Measurements from ENCODE around the gene TGFB2.

TGFB2 gene

DNA sequence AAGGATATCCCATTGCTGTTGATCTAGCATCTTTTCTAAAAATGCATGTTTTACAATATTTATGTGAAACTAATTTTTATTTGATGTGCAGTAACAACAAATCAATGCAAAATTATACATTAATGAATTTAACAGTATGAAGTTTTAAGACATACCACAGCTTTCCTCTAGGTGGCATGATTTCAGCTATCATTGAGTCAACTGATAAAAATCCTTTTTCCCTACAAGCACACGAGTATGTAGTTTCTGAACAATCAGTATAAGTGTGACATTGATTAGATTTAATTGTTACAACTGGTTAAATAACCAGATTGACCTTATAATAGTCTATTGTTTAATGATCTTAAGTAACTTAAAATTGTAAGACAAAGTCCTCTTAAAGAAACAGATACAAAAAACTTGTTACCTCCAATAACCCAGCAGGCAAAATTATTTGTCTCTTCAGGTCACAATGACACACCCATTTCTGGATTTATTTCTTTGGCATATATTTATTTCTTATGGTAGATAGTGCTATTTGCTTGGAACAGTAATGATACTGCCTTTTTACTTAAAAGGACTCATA is 5.8 kb upstream of the TGFB2 start:
- DNase-seq, result no peak

DNA sequence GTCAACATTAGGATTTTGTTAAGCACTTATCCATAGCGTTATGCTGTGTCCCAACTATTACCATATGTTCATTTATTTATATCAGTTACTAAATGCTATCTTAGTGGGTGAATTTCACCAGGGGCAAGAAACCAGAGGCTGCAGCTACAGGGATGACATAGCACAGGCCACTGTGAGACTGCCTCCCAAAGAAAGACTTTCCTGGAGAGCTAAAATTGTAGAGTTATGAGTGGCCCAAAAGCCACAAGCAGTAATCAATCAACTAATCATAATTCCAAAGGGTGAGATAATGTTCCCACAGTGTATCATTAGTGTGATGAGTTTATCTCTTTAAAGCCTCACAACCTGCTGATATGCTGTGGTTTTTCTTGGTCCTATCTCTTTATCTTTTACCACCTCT is 3.8 kb upstream of the TGFB2 start:
- DNase-seq, result no peak

- no peak for DNase-seq
Measured at GRCh38 chr1:218342091-218342490, 3.0 kb upstream of the TGFB2 start.

DNA sequence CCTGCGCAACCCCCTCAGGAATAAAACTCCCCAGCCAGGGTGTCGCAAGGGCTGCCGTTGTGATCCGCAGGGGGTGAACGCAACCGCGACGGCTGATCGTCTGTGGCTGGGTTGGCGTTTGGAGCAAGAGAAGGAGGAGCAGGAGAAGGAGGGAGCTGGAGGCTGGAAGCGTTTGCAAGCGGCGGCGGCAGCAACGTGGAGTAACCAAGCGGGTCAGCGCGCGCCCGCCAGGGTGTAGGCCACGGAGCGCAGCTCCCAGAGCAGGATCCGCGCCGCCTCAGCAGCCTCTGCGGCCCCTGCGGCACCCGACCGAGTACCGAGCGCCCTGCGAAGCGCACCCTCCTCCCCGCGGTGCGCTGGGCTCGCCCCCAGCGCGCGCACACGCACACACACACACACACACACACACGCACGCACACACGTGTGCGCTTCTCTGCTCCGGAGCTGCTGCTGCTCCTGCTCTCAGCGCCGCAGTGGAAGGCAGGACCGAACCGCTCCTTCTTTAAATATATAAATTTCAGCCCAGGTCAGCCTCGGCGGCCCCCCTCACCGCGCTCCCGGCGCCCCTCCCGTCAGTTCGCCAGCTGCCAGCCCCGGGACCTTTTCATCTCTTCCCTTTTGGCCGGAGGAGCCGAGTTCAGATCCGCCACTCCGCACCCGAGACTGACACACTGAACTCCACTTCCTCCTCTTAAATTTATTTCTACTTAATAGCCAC is 696 bp downstream of the TGFB2 start:
- no peak for DNase-seq

DNA sequence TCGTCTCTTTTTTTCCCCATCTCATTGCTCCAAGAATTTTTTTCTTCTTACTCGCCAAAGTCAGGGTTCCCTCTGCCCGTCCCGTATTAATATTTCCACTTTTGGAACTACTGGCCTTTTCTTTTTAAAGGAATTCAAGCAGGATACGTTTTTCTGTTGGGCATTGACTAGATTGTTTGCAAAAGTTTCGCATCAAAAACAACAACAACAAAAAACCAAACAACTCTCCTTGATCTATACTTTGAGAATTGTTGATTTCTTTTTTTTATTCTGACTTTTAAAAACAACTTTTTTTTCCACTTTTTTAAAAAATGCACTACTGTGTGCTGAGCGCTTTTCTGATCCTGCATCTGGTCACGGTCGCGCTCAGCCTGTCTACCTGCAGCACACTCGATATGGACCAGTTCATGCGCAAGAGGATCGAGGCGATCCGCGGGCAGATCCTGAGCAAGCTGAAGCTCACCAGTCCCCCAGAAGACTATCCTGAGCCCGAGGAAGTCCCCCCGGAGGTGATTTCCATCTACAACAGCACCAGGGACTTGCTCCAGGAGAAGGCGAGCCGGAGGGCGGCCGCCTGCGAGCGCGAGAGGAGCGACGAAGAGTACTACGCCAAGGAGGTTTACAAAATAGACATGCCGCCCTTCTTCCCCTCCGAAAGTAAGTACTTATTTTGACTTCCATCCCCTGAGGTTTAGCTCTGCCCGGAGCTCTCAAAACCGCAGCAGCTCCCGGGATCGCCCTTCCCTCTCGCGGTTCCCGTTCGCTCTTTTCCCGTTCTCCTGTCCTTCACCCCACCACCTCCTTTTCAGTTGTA is 1.5 kb downstream of the TGFB2 start:
- DNase-seq, result no peak

DNA sequence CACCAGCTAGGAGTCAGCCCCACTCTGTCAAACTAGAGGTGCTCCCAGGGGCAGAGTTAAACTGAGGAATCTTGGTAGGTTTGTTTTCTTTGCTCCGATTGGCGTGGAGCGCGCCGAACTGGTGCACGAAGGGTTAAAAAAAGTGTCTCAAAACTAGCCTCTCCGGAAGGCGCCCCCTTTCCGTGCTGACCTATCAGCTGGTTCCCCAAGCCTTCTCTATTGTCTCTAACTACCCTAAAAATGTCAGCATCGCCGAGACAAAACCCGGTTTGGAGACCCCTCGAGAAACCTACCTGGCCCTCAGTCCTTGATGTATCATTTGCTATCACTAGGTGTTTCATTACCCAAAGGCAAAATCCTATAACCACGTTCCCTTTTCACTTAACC is 2.2 kb downstream of the TGFB2 start:
- DNase-seq, result no peak

DNA sequence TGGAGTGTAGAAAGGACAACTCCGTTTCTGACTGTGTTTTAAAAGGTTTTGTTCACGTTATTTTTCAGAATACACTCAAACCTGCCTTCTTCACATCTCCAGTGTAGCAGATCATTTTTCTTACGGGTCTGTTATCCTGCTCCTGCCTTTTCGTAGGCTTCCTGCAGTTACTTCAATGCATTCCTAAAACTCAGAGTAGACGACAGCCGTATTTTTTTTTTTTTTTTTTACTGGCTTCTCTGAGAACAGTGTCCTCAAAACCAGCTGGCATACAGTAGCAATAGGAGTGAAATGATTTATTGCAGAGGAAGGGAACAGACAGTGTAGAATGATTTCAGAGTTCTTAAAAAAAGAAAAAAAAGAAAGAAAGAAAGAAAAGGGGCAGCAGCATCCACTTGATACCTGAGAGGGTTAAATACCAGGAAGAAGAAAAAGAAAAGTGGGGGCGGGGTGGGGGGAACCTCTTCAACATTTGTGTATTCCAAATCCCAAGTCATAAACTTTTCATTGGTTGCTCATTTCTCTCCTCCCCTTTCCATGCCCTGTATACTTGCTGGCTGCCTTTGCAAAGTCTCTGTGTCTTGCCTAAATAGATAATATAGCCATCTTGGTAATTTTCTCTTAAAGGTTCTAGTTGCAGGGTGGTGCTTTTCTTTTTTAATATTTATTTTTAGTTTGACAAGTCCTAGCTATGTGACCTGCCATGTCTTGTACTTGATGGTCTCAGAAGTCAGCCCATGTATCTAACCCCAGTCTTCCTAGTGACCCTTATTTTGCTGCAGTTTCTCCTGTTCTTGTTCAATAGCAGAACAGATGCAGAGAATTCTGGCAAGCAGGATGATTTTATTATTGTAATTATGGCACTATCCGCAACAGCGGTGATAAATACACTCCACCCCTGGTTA is 2.8 kb downstream of the TGFB2 start:
- DNase-seq, result no peak

- no peak for DNase-seq
Measured at GRCh38 chr1:218348628-218349071, 3.5 kb downstream of the TGFB2 start.

DNA sequence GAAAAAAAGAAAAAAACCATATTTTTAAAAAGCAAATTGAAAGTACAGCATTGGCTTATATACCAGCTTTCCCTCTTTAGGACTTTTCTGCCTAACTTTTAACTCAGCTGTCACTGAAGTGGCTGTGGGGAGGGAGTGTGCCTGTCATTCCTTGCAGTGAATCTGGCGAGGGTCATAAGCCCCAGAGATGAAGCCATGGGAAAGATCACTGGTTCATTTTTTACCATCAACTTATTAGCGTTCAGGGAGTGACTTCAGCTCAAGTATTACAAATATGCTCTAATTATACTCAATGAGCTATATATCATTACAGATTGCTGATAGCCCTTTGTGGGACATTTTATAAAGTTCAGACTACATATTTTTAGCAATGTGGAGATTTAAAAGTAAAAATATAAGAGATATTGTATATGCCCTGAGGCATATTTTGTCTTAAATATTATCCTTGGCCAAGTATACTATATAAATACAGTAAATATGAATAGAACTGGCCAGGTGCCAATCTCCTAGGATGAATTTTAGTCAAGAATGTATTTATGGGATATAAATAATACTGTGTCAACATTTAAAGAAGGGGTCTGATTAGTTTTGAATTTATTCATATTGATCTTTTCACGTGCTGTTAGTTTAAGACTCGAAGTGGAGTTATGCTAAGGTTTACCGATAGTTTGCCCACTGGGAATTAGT is 4.4 kb downstream of the TGFB2 start:
- no peak for DNase-seq

DNA sequence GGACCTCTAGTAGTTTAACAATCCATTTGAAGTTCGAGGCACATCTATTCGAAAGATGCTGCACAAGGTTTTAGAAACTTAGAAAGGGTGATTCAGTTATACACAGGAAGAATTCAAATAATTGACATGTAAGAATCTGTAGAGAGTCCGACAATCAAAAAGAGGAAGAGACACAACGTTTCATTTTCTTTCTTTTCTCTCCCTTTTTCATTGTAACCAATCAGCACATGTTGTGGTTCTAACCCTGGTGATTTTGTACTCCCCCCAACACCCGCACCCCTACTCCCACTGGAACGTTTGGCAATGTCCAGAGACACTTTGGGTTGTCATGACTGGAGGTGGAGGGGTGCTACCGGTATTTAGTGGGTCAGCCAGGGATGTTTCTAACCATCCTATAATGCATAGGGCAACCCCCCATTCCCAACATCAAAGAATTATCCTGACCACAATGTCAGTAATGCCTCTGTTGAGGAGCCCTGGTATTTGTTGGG is 4.9 kb downstream of the TGFB2 start:
- no peak for DNase-seq

GRCh38 chr1:218350801-218351266 is 5.7 kb downstream of the TGFB2 start:
- DNase-seq, result no peak

DNA sequence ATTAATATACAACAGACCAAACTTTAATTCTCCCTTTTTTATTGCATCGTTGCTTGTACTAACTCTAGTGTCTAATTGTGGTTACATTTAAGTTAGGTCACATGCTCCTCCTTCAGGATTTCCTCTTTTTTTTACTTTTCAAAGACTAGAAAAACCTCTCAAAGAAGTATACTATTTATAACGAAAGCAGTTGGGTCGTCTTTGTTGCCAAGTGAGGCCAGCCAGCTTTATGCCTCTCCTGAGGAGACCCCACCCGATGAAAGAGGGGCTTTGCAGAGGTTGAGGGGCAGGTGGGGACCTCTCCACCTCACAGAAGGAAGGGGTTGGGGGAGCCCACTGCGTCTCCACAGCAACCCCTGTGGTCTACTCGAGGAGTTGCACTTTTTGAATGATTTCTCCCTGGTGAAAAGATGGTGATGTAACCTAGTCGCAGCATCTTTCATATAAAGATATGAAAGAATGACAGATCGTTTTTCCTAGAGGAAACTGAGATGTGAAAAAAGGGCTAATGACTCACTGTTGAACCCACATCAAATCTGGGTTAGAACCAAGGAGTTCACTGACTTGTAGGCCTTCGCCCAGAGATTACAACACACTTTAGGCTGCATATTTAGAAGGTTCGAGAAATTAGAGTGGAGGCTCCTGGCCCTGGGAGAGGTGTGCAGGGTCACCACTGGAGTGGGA is 6.4 kb downstream of the TGFB2 start:
- DNase-seq, result no peak

DNA sequence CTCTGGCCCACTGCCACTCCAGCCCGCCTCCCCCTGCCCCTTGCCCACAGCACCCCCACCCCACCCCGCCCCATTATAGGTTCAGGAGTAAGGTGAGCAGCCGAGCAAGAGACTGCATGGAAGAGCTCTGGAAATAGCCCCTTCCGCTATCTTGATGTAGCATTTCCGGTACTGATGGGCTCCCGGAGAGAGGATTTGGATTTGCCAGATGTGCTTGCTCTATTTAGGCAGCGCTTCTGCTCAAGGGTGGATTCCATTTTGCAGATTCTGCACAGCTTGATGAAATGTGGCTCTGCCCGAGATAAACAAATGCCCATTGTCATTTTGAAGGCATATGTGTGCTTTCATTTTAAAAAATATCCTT is 6.9 kb downstream of the TGFB2 start:
- DNase-seq, result no peak

GRCh38 chr1:218353656-218354055 is 8.5 kb downstream of the TGFB2 start:
- DNase-seq, result no peak

- DNase-seq, result no peak
Measured at GRCh38 chr1:218355278-218355677, 10.1 kb downstream of the TGFB2 start.

GRCh38 chr1:218357211-218357892 is 12.2 kb downstream of the TGFB2 start:
- no peak for DNase-seq

GRCh38 chr1:218357893-218358232 is 12.7 kb downstream of the TGFB2 start:
- DNase-seq, result no peak

GRCh38 chr1:218361298-218362065 is 16.3 kb downstream of the TGFB2 start:
- DNase-seq, result no peak

GRCh38 chr1:218362418-218363076 is 17.4 kb downstream of the TGFB2 start:
- DNase-seq, result no peak

- no peak for DNase-seq
Measured at GRCh38 chr1:218363141-218363540, 18.0 kb downstream of the TGFB2 start.
